DND-41 (cell line): ENCODE results near the gene ACSS1.
A peak's percentile ranks its signal among the peaks of the same experiment; 100 is the strongest.

Experiments used
- ATAC-seq: fragments of 200-7000 bp; cut with Tn5 transposase; 3 replicates; pipeline ENCODE4 v1.9.1; 2021; ENCODE audit warnings: low read depth; ENCODE audit not compliant: insufficient read depth
- DNase-seq: peaks from one replicate; pipeline ENCODE4 v3.0.0-alpha.2; 2020
- H2AFZ ChIP-seq: 2 replicates; pipeline ENCODE4 v1.6.0; 2012; ENCODE audit warnings: low read depth, low read length
- H3K27ac ChIP-seq: 2 replicates; pipeline ENCODE4 v1.5.1; 2012; ENCODE audit warnings: low read length, inconsistent platforms
- H3K27me3 ChIP-seq: fragments of 200-600 bp; sonication (generic); 2 replicates; pipeline ENCODE4 v1.6.0; 2012; ENCODE audit warnings: low read length, mild to moderate bottlenecking, inconsistent platforms; ENCODE audit not compliant: insufficient read depth, poor library complexity
- H3K36me3 ChIP-seq: 2 replicates; pipeline ENCODE4 v1.5.1; 2012; ENCODE audit warnings: low read length, inconsistent platforms; ENCODE audit not compliant: insufficient read depth
- H3K4me1 ChIP-seq: 2 replicates; pipeline ENCODE4 v1.5.1; 2012; ENCODE audit warnings: mild to moderate bottlenecking, low read length; ENCODE audit not compliant: insufficient read depth
- H3K4me2 ChIP-seq: 2 replicates; pipeline ENCODE4 v1.6.0; 2012; ENCODE audit warnings: mild to moderate bottlenecking, moderate library complexity, low read length, inconsistent platforms; ENCODE audit not compliant: insufficient read depth
- H3K4me3 ChIP-seq, 2 experiments: fragments of 200-600 bp in 1 of 2; shearing (Covaris generic) in 1 of 2; 2 replicates each; pipeline ENCODE4 v1.5.1; 2012 to 2016; ENCODE audit warnings: inconsistent platforms in 2 of 2, low read length in 2 of 2, mild to moderate bottlenecking in 2 of 2, low read depth in 1 of 2, moderate library complexity in 1 of 2
- H3K79me2 ChIP-seq: 2 replicates; pipeline ENCODE4 v1.6.0; 2012; ENCODE audit warnings: low read length, inconsistent platforms; ENCODE audit not compliant: insufficient read depth
- H3K9ac ChIP-seq: 2 replicates; pipeline ENCODE4 v1.6.0; 2012; ENCODE audit warnings: low read depth, mild to moderate bottlenecking, inconsistent platforms, low read length, moderate library complexity
- H3K9me3 ChIP-seq: 2 replicates; pipeline ENCODE4 v1.5.1; 2012; ENCODE audit warnings: low read length, moderate library complexity, mild to moderate bottlenecking, inconsistent platforms; ENCODE audit not compliant: insufficient read depth, severe bottlenecking
- H4K20me1 ChIP-seq: 2 replicates; pipeline ENCODE4 v1.6.0; 2012; ENCODE audit warnings: low read length; ENCODE audit not compliant: insufficient read depth
- CTCF ChIP-seq: IDR thresholded peaks from 2 replicates; pipeline ENCODE4 v1.5.1; 2012; ENCODE audit warnings: borderline replicate concordance, low read length, moderate library complexity, mild to moderate bottlenecking; ENCODE audit not compliant: poor library complexity, severe bottlenecking; ENCODE audit errors: extremely low read depth
- EZH2 ChIP-seq: IDR thresholded peaks from 3 replicates; pipeline ENCODE4 v1.6.1; 2012; ENCODE audit warnings: borderline replicate concordance, low read depth, mild to moderate bottlenecking, moderate library complexity, low read length, inconsistent platforms; ENCODE audit not compliant: severe bottlenecking

ACSS1 gene

GRCh38 chr20:25046736-25047666 lies 10.9 kb downstream of the ACSS1 start:
- ATAC-seq (no peak), DNase-seq (no peak)
- no peaks in the 10 kb centered on the region for H3K27me3 ChIP-seq
- H3K4me3 ChIP-seq = no peak overlapping the region
- peaks cover 48% of the 10 kb centered on the region for H3K36me3 ChIP-seq
- no peak overlapping the region for H3K4me2 ChIP-seq
- H3K79me2 ChIP-seq = peaks cover 52% of the 10 kb centered on the region
- no peak overlapping the region for H3K9ac ChIP-seq
- no peaks in the 10 kb centered on the region for H3K9me3 ChIP-seq
- H3K4me1 ChIP-seq = peaks cover 20% of the 10 kb centered on the region
- no peak overlapping the region for H3K27ac ChIP-seq
- H4K20me1 ChIP-seq = peaks cover 53% of the 10 kb centered on the region
- no peak overlapping the region for H2AFZ ChIP-seq
- TF ChIP-seq CTCF (no peak), EZH2 (no peak)

- Histone ChIP-seq H3K9ac (no peak overlapping the region), H3K9me3 (no peaks in the 10 kb centered on the region), H4K20me1 (peaks cover 45% of the 10 kb centered on the region), H3K27ac (no peak overlapping the region), H3K4me1 (peaks cover 23% of the 10 kb centered on the region), H3K4me2 (no peak overlapping the region), H2AFZ (no peak overlapping the region), H3K79me2 (peaks cover 52% of the 10 kb centered on the region), H3K4me3 (no peak overlapping the region), H3K27me3 (no peaks in the 10 kb centered on the region), H3K36me3 (peaks cover 49% of the 10 kb centered on the region)
- no peak for TF ChIP-seq CTCF
- TF ChIP-seq EZH2 = no peak
- DNase-seq = no peak
- no peak for ATAC-seq
Measured at GRCh38 chr20:25046181-25046641, 11.7 kb downstream of the ACSS1 start.

GRCh38 chr20:25045343-25045712 lies 12.6 kb downstream of the ACSS1 start:
- no peak overlapping the region for H3K4me2 ChIP-seq
- H3K36me3 ChIP-seq = peaks cover 49% of the 10 kb centered on the region
- no peak for DNase-seq
- peaks cover 37% of the 10 kb centered on the region for H4K20me1 ChIP-seq
- TF ChIP-seq CTCF (no peak), EZH2 (no peak)
- peak overlapping the region; percentile 27; the same call in 1 of the 2 replicates for H3K27ac ChIP-seq
- H3K9ac ChIP-seq = no peak overlapping the region
- H3K27me3 ChIP-seq = no peaks in the 10 kb centered on the region
- no peak overlapping the region for H3K4me3 ChIP-seq
- no peak overlapping the region for H2AFZ ChIP-seq
- no peak for ATAC-seq
- H3K79me2 ChIP-seq = peaks cover 48% of the 10 kb centered on the region
- no peaks in the 10 kb centered on the region for H3K9me3 ChIP-seq
- peaks cover 23% of the 10 kb centered on the region for H3K4me1 ChIP-seq
